ENCODE results near the gene AGBL4. TPM values are rescaled to one million over a fixed set of nuclear protein-coding genes. Genes with fewer than 3 reads are reported as not detected.

The AGBL4 gene
- total RNA-seq, 6 experiments from 2014 or later = not detected

DNA sequence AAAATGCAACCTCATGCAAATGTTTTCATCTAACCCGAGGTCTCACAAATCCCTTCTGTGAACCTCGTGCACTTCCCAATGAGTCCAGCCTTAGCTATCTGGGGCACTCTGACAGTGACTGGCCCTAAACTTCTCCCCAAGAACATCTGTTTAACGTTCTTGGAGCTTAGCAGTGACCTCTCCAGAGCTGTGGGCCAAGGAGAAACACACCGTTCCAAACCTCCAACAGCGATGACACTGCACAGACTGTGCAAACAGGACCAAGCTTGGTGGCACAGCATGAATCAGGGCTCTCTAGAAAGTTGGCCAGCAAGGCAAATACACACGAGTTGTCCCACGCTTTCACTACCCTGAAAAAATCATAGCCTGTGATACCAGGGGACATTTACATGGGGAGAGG lies 1262.9 kb downstream of the AGBL4 start:
- Mint-ChIP-seq H3K27ac (no peak overlapping the region), H3K27me3 (ENCODE audit: insufficient read depth) (no peaks in the 10 kb centered on the region), H3K9me3 (peaks cover 58% of the 10 kb centered on the region), H3K4me3 (no peak overlapping the region), H3K4me1 (ENCODE audit: low read depth) (no peaks in the 10 kb centered on the region), H3K36me3 (ENCODE audit: low read depth) (no peaks in the 10 kb centered on the region; the same call in 1 of the 2 replicates)
- DNase-seq = no peak
- TF ChIP-seq, protein P1, sequence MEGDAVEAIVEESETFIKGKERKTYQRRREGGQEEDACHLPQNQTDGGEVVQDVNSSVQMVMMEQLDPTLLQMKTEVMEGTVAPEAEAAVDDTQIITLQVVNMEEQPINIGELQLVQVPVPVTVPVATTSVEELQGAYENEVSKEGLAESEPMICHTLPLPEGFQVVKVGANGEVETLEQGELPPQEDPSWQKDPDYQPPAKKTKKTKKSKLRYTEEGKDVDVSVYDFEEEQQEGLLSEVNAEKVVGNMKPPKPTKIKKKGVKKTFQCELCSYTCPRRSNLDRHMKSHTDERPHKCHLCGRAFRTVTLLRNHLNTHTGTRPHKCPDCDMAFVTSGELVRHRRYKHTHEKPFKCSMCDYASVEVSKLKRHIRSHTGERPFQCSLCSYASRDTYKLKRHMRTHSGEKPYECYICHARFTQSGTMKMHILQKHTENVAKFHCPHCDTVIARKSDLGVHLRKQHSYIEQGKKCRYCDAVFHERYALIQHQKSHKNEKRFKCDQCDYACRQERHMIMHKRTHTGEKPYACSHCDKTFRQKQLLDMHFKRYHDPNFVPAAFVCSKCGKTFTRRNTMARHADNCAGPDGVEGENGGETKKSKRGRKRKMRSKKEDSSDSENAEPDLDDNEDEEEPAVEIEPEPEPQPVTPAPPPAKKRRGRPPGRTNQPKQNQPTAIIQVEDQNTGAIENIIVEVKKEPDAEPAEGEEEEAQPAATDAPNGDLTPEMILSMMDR (IDR thresholded peaks at IDR 0.05) = no peak

DNA sequence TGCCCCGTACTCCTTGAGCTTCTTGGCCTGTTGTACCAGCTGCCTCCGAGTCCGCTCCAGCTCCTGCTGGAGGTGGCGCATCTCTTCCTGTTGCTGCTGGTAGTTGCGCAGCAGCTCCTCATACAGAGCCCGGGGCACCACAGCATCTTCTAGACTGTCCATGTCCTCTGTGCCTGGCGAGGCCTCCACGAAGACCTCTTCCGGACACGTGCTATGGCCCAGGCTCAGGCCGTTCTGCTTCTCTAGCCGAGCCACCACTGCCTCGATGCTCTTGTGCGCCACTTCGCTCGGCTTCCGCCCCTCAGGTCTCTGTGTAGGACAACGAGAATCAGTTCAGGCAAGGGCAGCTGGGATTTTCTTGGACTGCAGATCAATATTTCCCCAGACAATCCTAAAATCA lies 1264.8 kb downstream of the AGBL4 start:
- no peaks in the 10 kb centered on the region; the same call in 1 of the 2 replicates for H3K36me3 Mint-ChIP-seq (ENCODE audit: low read depth)
- peaks cover 58% of the 10 kb centered on the region for H3K9me3 Mint-ChIP-seq
- H3K27me3 Mint-ChIP-seq (ENCODE audit: insufficient read depth) = no peaks in the 10 kb centered on the region
- TF ChIP-seq, protein P1 (IDR thresholded peaks at IDR 0.05) = no peak
- no peaks in the 10 kb centered on the region for H3K4me1 Mint-ChIP-seq (ENCODE audit: low read depth)
- no peak for DNase-seq
- no peak overlapping the region for H3K4me3 Mint-ChIP-seq
- no peak overlapping the region for H3K27ac Mint-ChIP-seq

DNA sequence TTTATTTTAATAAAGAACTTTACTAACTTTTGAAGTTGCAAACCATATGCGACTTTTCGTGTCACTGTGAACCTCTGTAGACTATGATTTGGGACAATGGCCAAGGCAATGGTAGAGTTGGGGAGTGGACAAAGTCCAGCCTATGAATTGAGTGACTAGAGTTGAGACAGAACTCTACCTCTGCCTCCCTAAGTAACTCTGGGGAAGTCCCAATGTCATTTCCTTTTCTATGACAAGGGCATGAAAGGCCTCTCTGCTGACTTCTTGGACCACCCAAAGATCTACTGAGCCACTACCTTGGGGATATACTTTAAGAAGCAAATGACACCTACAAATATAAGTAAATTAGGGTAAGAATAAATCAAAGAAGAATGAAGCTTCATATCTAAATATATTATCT lies 1266.4 kb downstream of the AGBL4 start:
- TF ChIP-seq, protein P1 (IDR thresholded peaks at IDR 0.05) = no peak
- Mint-ChIP-seq H3K36me3 (ENCODE audit: low read depth) (no peaks in the 10 kb centered on the region; the same call in 1 of the 2 replicates), H3K9me3 (peaks cover 54% of the 10 kb centered on the region), H3K27ac (no peak overlapping the region), H3K4me1 (ENCODE audit: low read depth) (no peaks in the 10 kb centered on the region), H3K27me3 (ENCODE audit: insufficient read depth) (no peaks in the 10 kb centered on the region), H3K4me3 (no peak overlapping the region)
- no peak for DNase-seq

DNA sequence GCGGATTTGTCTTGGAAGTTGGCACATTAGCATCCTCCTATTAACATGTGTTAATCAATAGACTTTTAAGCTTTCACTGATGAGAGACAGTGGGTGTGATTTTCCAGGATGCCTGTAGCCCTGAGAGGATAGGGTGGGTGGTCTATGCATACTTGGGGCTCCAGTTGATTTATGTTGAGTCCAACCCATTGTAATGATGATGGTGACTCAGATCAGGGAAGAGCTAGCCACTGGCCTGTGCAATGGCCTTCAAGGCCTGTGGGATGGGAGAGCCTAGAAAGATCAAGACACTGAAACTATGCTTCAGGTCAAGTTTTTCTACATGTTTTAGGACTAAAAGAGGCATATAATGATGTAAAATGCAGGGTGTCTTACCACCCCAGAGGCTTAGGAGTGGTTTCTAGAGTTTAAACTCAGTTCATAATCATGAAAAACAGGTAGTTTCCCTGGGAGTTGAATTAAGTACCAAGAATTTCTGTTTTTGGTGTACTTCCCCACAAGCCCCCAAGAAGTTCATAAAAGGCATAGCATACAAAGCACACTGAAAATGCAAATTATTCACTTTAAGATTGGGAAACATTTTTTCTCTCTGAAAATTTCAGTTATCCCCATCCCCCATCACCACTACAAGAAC lies 1267.0 kb downstream of the AGBL4 start:
- Mint-ChIP-seq H3K4me3 (no peak overlapping the region), H3K27me3 (ENCODE audit: insufficient read depth) (no peaks in the 10 kb centered on the region), H3K27ac (no peak overlapping the region), H3K9me3 (peaks cover 57% of the 10 kb centered on the region), H3K36me3 (ENCODE audit: low read depth) (no peaks in the 10 kb centered on the region; the same call in 1 of the 2 replicates), H3K4me1 (ENCODE audit: low read depth) (no peaks in the 10 kb centered on the region)
- TF ChIP-seq, protein P1 (IDR thresholded peaks at IDR 0.05) = no peak
- DNase-seq = no peak

DNA sequence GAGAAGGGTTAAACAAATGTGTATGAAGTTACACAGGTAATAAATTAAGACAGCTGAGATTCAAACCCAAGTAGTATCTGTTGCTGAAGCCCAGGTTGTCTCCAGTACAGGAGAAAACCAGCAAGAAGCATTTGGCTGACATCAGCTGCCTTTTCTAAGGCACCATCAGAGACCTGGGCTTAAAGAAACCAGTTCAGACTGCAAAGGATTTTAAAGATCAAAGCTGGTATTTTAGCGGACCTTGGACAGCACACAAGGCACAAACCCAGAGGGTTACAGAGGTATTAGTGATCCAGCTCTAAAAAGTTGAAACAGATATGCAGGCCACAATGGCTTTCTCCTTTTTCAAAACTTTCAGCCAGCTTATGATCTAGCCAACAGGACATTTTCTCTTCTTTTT lies 1270.5 kb downstream of the AGBL4 start:
- Mint-ChIP-seq H3K4me3 (no peak overlapping the region), H3K4me1 (ENCODE audit: low read depth) (no peaks in the 10 kb centered on the region), H3K36me3 (ENCODE audit: low read depth) (no peaks in the 10 kb centered on the region), H3K27ac (no peak overlapping the region), H3K27me3 (ENCODE audit: insufficient read depth) (no peaks in the 10 kb centered on the region), H3K9me3 (peaks cover 63% of the 10 kb centered on the region)
- no peak for DNase-seq
- TF ChIP-seq, protein P1 (IDR thresholded peaks at IDR 0.05) = no peak
